Measurements from ENCODE around the gene TSPAN5.

TSPAN5 gene

GRCh38 chr4:98617358-98618047 lies 40.9 kb downstream of the TSPAN5 start:
- no peak for DNase-seq (ENCODE audit: low read depth)

GRCh38 chr4:98615991-98616390 lies 42.4 kb downstream of the TSPAN5 start:
- DNase-seq (ENCODE audit: low read depth): no peak

- no peak for DNase-seq (ENCODE audit: low read depth)
Measured at GRCh38 chr4:98614662-98615061, 43.7 kb downstream of the TSPAN5 start.

- no peak for DNase-seq (ENCODE audit: low read depth)
Measured at GRCh38 chr4:98614094-98614493, 44.3 kb downstream of the TSPAN5 start.

GRCh38 chr4:98613453-98614075 lies 44.8 kb downstream of the TSPAN5 start:
- DNase-seq (ENCODE audit: low read depth): no peak

- DNase-seq (ENCODE audit: low read depth): no peak
Measured at GRCh38 chr4:98612318-98613250, 45.8 kb downstream of the TSPAN5 start.

DNA sequence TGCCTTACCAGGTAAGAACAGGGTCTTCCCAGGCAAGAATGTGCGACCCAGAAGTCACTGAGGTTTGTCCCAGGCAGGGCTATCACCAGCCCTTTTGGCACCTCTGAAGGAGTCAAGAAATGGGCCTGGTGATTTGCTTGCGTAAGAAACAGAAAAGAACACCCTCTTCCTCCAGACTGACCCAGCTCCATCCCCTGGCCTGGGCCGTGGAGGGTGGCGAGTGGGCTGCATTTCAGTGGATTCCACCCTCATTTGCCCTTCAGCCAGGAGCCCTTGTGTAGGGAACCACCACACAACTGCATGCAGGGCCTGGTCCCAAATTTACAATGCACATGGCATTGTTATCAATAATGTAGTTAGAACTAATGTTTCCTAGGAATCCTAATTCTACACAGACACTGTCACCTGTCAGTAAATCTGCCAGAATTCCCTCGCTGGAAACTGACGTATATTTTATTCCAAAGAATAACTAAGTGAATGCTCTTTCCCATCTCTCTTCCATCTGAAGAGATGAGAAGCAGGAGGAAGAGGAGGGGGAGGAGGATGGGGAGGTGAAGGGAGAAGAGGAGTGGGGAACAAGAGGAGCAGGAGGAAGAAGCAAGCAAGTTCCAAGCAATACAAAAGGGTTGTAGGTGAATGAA lies 46.6 kb downstream of the TSPAN5 start:
- DNase-seq (ENCODE audit: low read depth): no peak

- DNase-seq (ENCODE audit: low read depth): no peak
Measured at GRCh38 chr4:98610926-98611676, 47.3 kb downstream of the TSPAN5 start.

GRCh38 chr4:98610431-98610830 lies 48.0 kb downstream of the TSPAN5 start:
- DNase-seq (ENCODE audit: low read depth): no peak

GRCh38 chr4:98609934-98610333 lies 48.5 kb downstream of the TSPAN5 start:
- DNase-seq (ENCODE audit: low read depth): no peak

DNA sequence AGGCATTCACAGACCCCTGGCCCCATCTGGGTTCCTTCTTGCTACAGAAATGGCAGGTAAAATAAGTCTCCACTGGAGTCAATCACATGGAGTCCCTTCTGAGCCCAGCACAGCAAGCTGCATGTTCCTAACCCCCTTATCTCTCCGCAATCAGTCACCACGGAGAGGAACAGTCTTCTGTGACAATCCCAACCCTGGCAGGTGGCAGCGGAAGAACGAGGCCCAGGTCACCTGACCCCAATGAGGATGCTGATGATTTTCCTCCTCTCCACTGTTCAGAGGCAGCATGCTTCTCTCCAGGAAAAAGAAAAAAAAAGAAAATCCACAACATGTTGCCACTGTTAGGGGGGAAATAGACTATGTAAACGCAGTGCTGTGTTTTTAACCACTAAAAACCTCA lies 50.1 kb downstream of the TSPAN5 start:
- DNase-seq (ENCODE audit: low read depth): no peak

DNA sequence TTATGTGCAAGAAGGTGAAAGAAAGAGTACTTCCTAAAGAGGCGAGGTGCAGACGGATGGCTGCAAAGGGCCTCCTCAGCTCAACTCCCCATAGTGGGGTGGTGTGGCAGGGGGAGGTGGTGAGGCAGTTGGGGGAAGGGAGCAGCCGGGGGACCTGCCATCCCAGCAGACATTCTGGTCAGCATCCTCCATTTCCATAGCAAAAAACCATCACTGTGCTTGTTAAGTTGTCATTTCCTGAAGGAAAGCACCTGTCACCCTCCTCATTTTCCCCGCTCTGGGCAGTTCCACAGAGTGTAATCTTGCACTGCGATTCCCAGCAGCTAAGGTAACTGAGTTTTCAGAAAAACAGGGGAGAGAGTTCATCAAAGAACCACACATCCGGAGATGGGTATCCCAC lies 51.5 kb downstream of the TSPAN5 start:
- DNase-seq (ENCODE audit: low read depth): no peak

- DNase-seq (ENCODE audit: low read depth): no peak
Measured at GRCh38 chr4:98605216-98605615, 53.2 kb downstream of the TSPAN5 start.

GRCh38 chr4:98604723-98605122 lies 53.7 kb downstream of the TSPAN5 start:
- no peak for DNase-seq (ENCODE audit: low read depth)

DNA sequence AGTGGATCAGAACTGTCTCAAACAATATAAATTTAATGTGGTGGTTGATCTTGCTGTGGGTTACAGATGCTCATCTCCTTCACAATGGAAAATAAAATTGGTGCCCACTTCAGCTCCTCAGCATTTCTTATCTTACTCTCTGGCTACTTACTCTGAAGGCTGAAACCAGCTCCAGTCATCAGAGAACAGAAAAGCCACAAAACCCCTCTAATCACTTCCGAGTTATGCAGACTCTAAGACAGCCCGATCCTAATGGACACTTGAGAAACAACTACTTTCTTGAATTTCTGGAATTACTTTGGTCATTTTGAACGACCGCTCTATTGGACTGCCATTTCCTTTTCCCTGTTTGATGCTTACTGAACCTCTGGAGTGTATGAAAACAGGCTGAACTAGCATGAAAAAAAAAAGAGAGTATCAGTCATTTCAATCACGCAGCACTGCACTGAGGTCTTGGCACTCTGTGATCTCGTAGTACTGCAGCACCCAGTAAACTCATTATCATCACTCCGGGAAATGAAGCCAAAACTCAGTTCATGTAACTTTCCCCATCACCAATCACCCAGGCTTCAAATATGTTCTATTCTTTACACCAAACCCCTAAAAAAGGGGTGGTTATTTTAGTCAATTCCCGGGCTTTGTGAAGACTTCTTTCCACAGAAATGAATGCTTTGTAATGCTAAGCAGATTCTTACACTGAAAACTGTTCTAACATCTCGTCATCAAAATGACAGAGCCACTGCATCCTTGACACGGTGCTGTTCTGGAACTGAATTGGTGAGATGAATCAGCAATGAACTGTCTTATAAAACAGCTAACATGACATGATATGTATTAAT lies 54.5 kb downstream of the TSPAN5 start:
- DNase-seq (ENCODE audit: low read depth): no peak

- DNase-seq (ENCODE audit: low read depth): no peak
Measured at GRCh38 chr4:98602270-98602669, 56.1 kb downstream of the TSPAN5 start.

- no peak for DNase-seq (ENCODE audit: low read depth)
Measured at GRCh38 chr4:98601708-98602107, 56.7 kb downstream of the TSPAN5 start.

- DNase-seq (ENCODE audit: low read depth): no peak
Measured at GRCh38 chr4:98599617-98600205, 58.7 kb downstream of the TSPAN5 start.

GRCh38 chr4:98586962-98587354 lies 71.5 kb downstream of the TSPAN5 start:
- no peak for DNase-seq (ENCODE audit: low read depth)

GRCh38 chr4:98586291-98586961 lies 72.0 kb downstream of the TSPAN5 start:
- DNase-seq (ENCODE audit: low read depth): no peak
